ENCODE data around the gene CRTC2.

The CRTC2 gene

DNA sequence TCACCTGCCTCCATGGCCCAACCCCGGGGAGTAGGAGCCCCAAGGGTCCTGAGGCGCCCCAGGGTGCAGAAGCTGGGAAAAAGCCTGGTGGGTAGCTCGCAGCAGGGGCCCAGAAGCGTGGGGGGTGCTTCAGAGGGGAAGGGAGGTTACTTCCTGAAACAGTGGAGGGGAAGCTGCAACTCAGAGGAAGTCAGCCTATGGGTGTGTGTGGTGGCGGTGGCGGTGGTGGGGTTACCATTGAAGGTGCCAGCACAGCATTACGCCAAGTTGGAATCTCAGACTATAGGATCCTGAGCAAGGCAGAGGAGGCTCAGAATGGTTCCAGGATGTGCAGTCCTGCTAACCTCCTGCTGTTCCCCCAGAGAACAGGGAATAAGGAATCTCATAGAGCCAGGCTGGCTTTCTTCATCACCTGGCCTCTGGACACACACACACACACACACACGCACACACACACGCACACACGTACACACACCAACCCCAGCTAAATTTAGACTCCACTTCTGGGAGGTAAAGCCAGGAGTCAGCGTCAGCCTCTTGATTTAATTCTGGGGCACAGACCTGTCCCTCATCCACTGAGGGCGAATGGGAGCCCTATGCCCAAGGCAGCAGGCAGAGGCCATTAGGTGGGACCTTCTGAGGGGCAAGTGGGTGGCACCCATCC lies 13.1 kb downstream of the CRTC2 start:
- peak in 1 of 2 donors; percentile 26 for DNase-seq

DNA sequence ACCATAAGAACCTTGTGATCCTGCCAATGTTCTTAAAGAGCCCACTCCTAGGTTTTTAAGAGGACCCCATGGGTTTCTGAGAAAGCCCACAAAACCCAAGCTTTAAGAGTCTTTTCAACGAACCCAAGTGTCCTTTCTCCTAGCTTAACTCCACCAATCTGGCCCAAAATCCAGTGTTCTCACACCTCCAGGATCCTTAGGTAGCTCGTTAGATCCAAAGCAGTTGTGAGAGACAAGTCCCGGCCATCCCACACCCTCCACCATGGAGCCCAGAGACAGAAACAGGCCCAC lies 13.6 kb downstream of the CRTC2 start:
- DNase-seq, result no peak

DNA sequence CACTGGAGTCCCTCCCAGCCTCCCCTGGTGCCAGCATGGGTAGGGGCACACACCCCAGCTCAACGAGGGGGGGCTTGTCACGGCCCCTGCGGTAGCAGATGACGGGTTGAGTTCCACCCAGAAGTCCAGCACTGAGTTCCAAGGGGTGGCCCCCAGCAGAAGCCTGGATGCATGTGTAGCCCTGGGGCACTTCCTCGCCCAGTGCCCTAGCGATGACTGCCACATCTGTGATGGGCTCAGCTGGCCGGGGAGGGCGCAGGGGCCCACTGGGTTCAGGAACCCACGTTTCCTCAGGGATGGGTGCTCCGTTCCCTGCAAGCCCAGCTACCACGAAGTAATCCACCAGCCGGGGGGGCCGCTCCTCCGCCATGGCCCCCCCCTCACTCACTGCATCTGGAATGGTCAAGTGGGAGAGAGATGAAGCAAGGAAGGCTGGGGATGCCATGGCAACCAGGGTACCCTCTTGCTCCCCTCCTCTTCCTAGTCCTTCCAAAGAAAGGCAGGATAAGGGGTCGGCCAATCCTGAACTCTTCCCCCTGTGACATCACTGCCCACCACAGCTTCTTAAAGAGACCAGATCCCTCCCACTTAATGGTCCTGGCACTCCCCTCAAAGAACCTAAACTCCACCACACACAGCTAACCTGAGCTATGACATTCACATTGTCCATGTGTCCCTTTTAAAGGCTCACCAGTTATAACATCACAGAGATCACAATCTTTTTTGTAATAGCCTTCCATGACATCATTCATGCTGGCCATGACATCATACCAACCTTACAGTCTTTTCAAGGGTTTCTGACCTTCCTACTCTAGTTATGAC lies 14.2 kb downstream of the CRTC2 start:
- no peak for DNase-seq

DNA sequence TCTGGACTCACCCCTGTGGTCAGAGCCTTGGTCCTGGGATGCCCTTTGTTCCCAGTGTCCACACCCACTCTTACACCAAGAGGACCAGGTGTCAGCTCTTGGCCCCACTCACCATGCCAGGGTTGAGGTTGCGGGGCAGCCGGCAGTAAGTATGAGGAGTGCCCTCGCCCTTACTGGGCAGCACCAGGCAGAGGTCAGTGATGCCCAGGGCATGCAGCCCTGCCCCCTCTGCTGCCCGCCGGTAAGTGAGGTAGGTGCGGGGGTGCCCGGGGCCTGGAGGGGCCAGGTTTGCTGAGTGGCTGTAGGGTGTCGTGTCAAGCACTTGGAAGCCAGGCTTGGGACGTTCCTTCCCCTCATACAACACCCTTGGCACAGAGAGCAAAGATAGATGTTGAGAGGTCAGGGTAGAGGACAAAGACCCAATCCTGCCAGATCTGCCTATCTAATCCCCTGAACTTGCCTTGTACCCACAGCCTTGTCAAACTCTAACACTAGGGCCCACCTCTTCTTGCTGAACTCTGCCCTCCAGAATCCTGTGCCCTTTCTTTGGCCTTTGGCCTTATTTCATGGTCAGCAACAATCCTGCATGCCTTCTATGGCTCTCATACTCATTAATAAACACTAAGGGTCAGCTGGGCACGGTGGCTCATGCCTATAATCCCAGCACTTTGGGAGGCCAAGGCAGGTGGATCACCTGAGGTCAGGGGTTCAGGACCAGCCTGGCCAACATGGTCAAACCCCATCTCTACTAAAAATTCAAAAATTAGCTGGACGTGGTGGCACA lies 15.5 kb downstream of the CRTC2 start:
- no peak for DNase-seq

DNA sequence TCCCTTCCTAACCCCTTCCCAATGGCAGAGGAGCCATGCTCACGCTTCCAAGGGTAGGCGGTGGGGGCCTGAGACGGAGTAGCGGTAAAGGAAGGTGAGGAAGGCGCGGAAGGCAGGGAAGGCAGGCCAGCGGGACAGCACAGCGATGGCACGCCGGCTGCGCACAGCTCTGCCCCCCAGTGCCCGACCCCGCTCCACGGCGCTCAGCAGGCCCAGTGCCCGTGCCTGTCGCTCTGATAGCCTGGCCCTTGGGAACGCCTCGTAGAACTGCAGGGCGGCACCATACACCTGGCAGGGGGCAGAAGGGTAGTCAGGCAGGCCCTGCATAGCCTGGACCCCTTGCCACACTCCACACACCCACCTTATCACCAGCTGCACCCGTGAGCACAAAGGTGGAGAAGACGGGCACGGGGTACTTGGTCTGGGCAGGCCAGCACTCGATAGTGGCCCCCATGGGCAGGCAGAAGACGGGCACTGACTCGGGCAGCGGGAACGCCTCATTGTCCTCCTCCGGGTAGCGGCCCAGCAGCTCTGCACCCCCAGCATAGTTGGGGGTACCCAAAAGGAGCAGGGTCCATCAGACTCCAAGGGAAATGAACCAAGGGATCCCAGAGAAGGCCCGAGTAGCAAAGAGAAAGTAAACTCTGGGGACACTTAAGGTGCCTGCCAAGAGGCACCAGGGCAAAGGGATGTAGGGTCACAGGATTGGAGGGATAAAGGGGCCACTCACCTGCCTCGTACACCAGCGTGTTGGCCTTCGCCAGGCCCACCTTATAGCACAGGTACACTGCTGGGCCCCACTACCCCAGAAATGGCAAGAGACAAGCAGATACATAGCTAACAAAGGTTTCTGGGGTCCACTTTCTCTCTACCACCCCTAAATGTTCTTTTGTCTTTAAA lies 16.3 kb downstream of the CRTC2 start:
- no peak for DNase-seq

DNA sequence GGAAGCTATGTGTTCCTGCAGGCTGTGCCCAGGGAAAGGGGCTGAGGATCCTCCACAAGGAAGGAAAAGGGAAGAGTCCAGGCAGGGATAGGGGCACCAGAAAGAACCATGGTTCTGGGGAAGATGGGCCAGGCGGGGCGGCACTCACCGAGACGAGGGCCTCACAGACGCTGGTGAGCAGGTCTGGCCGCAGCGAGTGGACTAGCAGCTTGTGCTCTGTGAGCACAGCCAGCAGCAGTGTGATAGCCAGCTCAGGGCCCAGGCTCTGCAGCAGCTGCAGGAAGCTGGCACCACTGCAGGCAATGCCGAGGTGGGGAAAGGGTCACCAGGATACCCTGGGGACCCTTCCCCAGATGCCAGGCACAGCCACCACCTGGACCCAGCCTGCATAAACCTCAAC lies 17.7 kb downstream of the CRTC2 start:
- no peak for DNase-seq

DNA sequence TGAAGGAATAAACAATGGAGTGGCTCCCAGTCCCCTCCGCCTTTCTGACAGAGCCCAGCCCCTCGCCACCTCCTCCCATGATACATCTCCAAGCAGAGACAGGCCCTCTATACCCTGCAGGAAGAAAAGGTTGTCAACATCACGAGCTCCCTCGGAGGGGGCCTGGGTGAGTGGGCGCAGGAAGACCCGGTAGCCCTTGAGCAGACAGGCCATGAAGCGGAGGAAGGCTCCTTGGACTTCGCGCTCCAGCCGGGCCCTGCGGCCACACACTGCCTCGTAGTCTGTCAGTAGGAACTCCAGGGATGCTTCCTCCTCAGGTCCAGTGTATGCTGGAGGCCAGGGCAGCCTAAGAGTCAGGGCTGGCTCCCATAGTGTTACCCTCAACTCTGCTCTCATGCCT lies 18.9 kb downstream of the CRTC2 start:
- no peak for DNase-seq

DNA sequence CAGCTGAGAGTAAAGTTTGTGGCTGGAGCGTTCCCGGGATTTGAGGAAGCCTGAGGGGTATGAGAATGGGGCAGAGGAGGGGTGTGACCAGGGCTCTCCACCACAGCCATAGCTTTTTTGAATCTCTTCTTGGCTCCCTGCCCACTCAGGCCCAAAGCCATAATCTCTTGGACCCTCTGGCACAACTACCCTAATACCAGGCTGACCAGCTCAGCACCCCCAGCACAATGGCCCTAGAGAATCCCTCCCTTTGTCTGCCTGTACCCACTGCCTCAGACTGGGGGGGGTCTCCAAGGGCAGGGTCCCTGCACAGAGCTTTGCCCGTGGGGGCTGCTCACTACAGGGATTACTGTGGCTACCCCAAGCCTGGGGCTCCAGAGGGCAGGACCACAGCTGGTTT lies 19.4 kb downstream of the CRTC2 start:
- no peak for DNase-seq

DNA sequence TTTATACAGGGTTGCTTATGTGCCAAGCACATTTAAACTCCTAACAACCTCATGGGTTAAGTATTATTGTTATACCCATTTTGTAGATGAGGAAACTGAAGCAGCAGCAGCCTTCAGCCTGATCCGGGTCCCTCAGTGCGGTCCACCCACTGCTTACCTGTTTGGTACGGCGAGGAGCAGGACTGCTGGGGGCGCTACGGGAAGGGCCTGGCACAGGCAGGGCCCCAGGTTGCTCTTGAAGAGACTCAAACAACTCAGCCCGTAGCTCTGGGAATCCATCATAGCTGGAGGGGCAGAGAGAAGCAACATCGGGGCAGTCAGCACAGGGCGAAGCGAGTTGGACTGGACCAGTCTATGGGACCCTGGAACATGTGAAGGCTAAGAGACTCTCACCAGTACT lies 21.1 kb downstream of the CRTC2 start:
- DNase-seq, result no peak

DNA sequence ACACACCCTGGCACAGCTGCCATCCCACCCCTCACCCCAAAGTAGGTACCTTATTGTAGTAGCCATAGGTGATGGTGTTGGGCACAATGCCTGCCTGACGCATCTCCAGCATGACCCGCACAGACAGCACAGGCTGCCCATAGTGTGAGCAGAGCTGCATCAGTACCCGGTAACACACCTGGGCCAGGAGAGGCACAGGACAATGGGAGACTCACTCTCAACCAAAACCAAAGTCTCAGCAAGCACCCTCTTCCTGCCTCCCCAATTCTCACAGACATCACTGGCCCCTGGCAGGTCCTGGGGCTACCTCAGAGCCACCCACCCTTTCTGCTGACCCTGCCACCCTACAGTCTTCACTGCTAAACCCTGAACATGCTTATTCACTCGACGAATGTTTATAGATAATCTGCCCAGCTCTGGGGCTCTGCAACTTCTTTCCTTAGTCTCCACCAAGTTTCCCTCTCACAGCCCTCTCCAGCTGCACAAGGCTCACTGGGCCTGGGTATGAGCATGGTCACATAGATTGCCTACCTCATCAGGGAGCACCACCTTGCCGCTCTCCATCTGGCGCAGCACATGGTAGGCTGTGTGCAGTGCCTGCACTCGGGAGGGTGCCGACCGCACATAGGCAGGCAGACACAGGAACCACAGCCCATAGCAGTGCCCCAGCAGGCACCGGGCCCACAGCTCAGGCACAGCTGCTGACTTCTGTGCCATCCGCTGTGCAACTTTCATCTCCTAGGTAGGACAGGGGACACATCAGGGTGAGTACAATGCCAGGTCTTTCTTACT lies 22.2 kb downstream of the CRTC2 start:
- no peak for DNase-seq

DNA sequence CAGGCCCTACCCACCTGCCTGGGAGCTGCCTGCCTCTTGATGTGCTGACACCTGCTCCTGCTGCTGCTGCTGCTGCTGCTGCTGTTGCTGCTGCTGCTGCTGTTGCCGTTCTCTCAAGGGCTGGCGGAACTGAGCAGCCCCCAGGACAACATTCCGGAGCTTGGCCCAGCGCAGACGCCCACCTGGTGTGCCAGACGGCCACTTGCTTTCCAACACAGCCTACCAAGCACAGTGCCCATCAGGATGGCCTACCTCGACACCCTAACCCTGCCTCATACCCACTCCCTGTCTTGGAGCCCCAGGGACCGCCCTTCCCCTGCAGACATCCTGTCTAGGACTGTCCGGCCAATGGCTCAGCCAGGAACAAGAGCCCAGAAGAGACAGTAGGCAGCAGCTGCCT lies 23.7 kb downstream of the CRTC2 start:
- DNase-seq, result no peak

DNA sequence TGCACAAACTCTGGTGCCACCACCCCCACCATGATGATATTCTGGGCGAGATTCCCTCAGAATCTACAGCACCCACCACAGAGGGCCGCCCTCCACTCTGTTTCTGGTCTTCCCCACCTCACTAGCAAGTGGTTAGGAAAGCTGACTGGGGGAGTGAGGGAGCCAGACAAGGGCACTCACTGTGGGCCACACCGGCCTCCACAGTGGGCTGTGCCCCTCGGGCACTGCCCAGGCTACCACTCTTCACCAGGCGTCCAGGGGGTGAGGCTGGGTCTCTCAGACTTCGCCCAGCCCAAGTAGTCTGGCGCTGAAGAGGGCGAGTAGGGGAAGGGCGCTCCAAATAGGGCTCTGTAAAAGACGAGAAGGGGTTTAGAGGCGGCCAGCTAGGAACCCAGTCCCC lies 24.5 kb downstream of the CRTC2 start:
- DNase-seq, result no peak

DNA sequence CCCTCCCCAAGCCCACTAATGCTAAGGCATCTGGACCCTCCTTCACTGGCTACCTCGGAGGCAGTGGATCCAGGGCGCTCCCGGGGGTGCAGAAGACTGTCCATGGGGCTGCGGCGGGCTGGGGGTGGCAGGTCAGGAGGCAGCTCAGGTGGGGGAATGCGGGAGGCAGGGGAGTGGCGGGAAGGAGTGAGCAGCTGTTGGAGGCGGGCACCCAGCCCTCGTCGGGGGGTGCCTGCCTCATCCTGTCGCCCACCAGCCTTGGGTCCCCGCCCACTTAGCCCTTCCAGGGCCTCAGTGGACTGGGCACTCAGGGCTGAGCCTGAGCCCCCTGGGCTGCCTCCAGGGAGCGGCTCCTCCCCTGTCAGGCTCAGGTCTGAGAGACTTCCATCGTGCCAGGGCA lies 25.0 kb downstream of the CRTC2 start:
- no peak for DNase-seq

DNA sequence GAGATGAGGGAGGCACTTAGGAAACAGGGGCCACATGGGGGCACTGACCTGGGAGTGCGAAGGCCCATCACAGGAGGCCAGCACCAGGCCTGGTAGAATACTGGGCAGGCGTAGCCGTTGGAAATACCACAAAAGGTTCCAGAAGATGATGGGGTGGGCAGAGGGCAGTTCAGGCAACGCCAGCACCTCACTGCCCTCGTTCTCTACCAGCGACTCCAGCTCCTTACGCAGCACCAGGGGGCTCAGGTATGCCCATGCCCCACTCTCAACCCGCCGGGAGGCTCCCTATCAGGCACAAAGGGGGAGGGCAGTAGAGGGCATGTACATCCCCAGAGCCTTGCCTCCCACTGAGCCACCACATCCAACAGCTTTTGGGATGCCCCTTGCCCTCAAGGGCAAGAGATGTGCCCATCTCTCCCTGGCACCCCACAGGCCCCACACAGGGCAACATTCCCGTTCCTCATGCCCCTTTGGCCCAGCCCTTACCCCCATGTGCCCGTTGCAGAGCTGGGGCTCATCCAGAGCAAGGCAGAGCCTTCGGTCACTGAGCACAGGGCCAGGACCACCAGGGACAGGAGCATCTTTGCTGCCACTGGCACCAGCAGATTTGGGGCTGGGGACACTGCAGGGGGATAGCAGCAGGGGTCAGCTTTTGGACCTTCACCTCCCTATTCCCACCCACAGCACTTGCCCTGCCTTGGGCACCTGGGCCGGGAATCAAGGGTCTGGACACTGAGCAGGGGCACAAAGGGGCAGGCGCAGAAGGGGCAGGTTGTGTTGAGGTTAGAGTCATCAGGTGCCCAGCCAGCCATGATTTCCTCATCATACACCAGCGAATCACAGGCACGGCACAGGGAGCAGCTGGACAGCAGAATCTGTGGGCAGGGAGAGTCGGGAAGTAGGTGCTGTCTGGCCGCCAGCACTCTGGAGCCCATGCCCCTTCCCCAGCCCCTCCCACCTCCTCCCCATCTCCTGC lies 26.0 kb downstream of the CRTC2 start:
- no peak for DNase-seq

DNA sequence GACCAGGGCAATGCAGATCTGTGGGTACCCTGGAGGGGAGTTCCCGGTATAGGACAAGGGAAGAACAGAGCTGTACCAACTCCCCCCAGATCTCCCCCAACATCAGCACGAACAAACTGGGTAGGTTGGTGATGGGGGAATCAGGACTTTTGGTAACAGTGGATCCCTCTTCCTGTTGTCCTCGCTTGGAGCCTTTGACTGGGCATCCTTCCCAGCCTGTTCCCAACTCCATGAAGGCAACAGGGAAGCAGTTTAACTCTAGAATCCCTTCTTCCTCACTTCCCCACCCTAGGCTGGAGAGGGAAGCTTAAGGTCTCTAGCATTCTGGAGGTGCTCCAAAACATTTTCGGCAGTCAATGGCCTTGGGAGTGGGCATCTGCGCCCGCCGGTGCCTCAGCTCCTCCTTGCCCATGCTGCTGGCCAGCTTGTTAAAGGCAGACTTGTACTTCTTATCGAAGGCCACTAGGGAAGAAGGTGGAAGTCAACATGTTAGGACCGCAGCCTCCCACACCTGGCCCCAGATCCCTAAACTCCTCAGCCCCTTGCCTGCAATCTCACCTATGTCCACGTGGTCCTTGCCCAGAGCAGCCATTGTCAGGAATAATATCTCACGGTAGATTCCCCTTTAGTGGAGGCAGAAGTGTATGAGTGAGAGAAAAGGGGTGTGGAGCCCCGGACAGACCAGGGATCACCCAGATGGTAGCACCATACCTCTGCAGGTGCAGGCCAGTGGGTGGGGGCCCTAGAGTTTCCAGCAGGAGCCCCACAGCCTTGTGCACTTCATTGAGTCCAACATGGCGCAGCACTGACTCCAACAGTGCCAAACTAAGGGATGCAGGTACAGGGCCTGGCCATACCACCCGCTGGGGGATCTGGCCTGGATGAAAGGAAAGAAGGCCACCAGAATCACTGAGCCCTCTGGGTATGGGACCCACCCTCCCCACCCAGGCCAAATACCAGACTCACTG lies 28.1 kb downstream of the CRTC2 start:
- no peak for DNase-seq

DNA sequence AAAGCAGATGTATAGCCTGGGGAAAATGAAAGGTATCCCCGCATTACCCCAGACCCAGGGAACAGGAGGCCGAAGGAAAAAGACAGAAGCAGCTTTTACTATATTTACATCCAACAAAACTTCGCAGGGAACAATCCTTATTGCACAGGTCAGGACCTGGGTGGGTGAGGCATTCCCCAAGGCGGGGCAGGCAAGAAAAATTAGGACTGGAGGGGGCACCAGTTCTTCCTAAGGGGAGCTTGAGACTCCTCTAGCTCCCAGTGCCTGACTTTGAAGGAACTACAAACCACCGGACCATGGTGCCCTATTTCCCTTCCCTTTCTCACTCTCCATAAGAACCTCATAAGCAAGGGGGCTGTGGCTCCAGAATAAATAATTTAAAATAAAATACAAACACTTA lies 29.0 kb downstream of the CRTC2 start:
- DNase-seq, result no peak

DNA sequence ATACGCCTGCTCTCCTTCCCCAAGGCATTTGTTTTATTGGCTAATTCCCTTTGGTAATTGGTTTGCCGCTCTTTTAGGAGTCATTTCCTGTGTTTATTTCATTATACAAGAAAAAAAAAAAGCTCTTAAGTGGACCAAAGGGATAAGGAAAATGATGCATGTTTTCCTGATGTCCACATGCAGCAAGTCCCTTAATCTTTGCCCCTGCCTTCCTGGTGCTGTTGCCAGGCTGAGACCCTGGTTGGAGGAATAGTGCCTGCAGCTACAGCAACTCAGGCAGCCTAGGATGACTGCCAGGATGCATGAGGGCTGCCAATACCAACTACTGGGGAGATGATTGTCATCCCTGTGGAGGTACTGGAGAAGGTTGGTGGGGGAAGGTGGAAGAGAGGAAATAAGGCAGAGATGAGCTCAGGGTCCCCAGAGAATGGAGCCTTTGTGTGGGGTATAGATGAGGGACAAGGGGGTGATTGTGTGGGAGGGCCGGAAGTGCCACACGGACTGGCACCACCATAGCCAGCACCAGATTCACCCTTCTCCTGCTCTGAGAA lies 29.5 kb downstream of the CRTC2 start:
- DNase-seq, result peak; percentile 67 to 88

DNA sequence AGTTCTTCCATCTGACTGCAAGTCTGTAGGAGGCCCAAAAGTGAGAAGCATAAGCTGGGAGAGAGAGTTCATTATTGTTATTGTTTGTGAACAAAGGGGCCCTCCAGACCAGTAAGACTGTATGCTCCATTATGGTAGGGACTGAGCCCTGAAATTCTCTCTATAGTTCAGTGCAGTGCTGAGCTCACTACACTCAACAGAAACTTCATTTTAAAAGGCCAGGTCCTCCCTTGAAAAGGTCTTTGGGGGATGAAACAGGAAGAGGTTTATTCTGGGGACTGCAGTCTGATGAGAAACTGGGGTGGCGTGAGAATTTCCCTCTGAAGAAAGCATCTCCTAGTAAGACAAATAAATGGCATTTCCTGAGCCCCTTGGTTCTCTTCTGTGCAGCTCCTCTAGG lies 30.2 kb downstream of the CRTC2 start:
- DNase-seq, result no peak

DNA sequence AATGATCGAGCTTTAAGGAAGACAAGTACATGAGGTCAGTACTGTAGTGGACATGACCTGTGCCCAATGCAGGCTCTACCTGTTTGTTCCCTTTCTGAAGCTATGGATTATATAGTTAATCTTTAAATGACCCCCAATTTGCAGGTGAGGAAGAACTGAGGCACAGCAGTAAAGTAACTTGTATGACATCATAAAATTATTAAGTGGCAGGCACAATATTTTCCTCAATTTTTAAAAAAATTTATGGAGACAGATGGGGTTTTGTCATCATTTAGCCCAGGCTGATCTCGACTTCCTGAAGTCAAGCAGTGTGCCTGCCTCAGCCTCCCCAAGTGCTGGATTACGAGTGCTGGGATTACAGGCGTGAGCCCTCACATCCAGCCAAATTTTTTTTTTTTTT lies 32.0 kb downstream of the CRTC2 start:
- DNase-seq, result no peak

All from hippocampal formation (tissue), 2 donors.